K562 (cell line): Measurements from ENCODE around the gene EVC. TPM values are rescaled to one million over a fixed set of nuclear protein-coding genes. Genes with fewer than 3 reads are reported as not detected.

Source experiments
- CBX8 ChIP-seq: fragments of 200-600 bp; sonication (generic); IDR thresholded peaks from 2 replicates; pipeline ENCODE4 v1.6.1; 2012; ENCODE audit warnings: borderline replicate concordance, mixed run types, low read depth, mild to moderate bottlenecking, moderate library complexity, mixed read lengths, low read length, control low read depth, inconsistent platforms; ENCODE audit not compliant: poor library complexity, severe bottlenecking; ENCODE audit errors: extremely low read depth
- NR2C2 ChIP-seq, 2 experiments: fragments of 200-800 bp in 1 of 2; sonication (Bioruptor generic) in 1 of 2; sonication (generic) in 1 of 2; formaldehyde crosslinking in 1 of 2; IDR thresholded peaks; 2 replicates each; pipeline versions ENCODE4 v1.6.1 to v1.8.0; 2016 to 2022; ENCODE audit warnings: mild to moderate bottlenecking in 1 of 2, missing compliant biosample characterization in 1 of 2, missing genetic modification characterization in 1 of 2, missing genetic modification reagents in 1 of 2
- POLR2B ChIP-seq: fragments of 450-650 bp; IDR thresholded peaks from 2 replicates; pipeline ENCODE4 v1.6.1; 2018; ENCODE audit warnings: low read depth; ENCODE audit not compliant: partially characterized antibody
- RBM15 ChIP-seq: fragments of 200-400 bp; formaldehyde crosslinking; IDR thresholded peaks from 2 replicates; pipeline ENCODE4 v1.6.1; 2018; ENCODE audit warnings: mild to moderate bottlenecking, low read length, moderate library complexity; ENCODE audit not compliant: insufficient read depth
- polyA plus RNA-seq, 8 experiments: library from polyadenylated mRNA; depleted of rRNA in 4 of 8; stranded (reverse) in 5 of 8; unstranded in 3 of 8; fragments of >200 nt; fragmentation: Nextera tagmentation in 2 of 8; fragmentation: Illumina TruSeq in 1 of 8; extraction: Ambion mirVana in 2 of 8; extraction: Trizol in 1 of 8; gene quantifications; 2 replicates each; pipeline versions ENCODE4 v1.2.1 to v1.2.3, GENCODE V29; 2011 to 2014; ENCODE audit warnings: inconsistent platforms in 1 of 8, missing spikeins in 1 of 8
- total RNA-seq, 7 experiments: library from RNA; depleted of rRNA in 6 of 7; stranded (reverse); fragments of >200 nt in 6 of 7; fragmentation: Illumina TruSeq in 2 of 7; extraction: Trizol in 2 of 7; gene quantifications; 2 replicates each; pipeline versions ENCODE4 v1.2.1 to v1.2.3, GENCODE V29; 2011 to 2021; ENCODE audit warnings: low replicate concordance in 1 of 7
- TF ChIP-seq, protein P1 (sequence below), 2 experiments: fragments of 150-350 bp in 1 of 2; IDR thresholded peaks; 2 replicates each; pipeline ENCODE4 v1.6.1; 2012 to 2016; ENCODE audit warnings: low read depth in 2 of 2, low read length in 2 of 2, mild to moderate bottlenecking in 1 of 2, moderate library complexity in 1 of 2

Gene EVC
- total and polyA plus RNA-seq, 9 of the 15 experiments (the other 6 are each of a cell fraction or from before 2014, with no cell fraction given), result 0.03 to 3.2 (median 1.1) TPM

DNA sequence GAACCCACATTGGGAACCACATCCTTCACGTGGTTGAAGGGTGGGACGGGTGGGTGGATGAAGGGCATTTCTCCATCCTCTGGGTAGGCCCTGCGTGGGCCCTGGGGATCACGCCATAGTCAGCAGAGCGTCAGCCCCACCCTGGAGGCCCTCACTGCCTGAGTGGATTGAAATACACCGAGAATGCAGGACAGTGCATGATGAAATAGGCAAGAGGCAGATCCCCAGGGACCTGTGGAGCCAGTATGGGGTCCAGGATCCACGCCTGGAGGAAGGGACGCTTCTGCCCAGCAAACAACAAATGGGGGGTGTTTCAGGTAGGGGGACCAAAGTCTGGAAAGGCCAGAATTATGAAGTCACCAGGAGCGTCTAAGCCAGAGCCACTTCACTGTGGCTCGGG lies 19.4 kb downstream of the EVC start (continued):
- TF ChIP-seq, protein P1, sequence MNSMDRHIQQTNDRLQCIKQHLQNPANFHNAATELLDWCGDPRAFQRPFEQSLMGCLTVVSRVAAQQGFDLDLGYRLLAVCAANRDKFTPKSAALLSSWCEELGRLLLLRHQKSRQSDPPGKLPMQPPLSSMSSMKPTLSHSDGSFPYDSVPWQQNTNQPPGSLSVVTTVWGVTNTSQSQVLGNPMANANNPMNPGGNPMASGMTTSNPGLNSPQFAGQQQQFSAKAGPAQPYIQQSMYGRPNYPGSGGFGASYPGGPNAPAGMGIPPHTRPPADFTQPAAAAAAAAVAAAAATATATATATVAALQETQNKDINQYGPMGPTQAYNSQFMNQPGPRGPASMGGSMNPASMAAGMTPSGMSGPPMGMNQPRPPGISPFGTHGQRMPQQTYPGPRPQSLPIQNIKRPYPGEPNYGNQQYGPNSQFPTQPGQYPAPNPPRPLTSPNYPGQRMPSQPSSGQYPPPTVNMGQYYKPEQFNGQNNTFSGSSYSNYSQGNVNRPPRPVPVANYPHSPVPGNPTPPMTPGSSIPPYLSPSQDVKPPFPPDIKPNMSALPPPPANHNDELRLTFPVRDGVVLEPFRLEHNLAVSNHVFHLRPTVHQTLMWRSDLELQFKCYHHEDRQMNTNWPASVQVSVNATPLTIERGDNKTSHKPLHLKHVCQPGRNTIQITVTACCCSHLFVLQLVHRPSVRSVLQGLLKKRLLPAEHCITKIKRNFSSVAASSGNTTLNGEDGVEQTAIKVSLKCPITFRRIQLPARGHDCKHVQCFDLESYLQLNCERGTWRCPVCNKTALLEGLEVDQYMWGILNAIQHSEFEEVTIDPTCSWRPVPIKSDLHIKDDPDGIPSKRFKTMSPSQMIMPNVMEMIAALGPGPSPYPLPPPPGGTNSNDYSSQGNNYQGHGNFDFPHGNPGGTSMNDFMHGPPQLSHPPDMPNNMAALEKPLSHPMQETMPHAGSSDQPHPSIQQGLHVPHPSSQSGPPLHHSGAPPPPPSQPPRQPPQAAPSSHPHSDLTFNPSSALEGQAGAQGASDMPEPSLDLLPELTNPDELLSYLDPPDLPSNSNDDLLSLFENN (IDR thresholded peaks at IDR 0.05; ENCODE audit: low read depth in 2 of 2, low read length in 2 of 2), result no peak
- TF ChIP-seq NR2C2 (CRISPR knock-in tag; IDR thresholded peaks at IDR 0.05) (no peak), NR2C2 (tag; IDR thresholded peaks at IDR 0.05) (no peak), CBX8 (no peak), RBM15 (no peak), POLR2B (no peak)
